Stimulated activated CD8-positive, alpha-beta memory T cell treated with anti-CD3 and anti-CD28 coated beads, Interleukin-7, amount 100 ng/mL, for 4 hours (primary cell): Measurements from ENCODE around the gene TSSC4.

ENCODE experiments used
- DNase-seq, 2 donors: peaks; one replicate each; pipeline ENCODE4 v3.0.0-alpha.2; 2020; ENCODE audit warnings: low read depth in 2 of 2

Gene TSSC4

GRCh38 chr11:2369320-2369719 is 31.2 kb upstream of the TSSC4 start:
- no peak for DNase-seq

DNA sequence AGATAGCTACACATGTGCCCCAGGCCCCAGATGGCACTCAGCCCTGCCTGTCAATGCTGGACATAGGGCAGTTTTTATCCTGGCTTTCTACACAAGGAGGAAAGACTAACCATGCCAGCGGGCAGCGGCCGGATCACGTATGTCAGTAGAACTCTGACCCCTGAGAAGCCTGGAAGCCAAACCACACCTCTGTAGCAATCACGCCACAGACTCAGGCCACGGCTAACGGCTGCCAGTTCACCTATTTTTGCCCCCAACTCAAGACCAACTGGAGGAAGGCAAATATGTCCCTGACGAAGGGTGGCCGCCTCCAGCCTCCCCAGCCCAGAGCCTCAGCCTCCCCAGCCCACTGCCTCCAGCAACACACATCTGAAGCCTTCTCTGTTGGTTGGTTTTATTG is 30.7 kb upstream of the TSSC4 start:
- no peak for DNase-seq

DNA sequence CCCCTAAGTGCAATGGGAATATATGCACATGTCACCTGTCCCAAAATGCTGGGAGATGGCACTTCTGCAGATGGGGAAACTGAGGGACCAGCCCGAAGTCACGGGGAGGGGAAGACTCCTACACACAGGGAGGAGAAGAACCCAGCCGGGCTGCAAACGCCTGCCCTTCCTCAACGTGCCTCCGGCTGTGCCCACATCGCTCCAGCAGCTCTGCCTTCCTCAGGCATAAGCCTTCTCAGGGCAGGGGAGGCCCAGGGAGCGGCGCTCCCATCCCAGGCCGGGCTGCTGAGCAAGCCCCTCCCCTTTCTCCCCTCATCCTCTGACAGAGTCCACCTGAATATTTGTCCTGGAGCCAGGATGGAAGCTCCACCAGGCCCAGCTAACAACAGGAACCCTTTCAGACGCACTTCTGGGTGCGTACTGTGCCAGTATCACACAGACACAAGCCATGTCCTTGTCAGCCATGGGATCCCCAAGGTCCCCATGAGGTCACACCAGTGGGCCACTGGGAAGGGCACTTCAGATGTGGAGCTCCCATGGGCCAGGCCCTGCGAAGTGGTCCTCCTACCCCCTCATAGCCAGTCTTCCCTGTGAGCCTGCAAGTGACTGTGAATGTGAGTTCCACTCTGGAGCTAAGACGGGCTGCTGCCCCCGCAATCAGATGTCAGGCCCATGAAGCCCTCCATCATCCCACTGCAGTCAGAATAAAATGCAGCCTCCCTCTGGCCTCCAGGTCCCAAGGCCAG is 25.9 kb upstream of the TSSC4 start:
- DNase-seq, result no peak

- DNase-seq, result no peak
These were observed 25.2 kb upstream of the TSSC4 start for GRCh38 chr11:2375341-2375853.

- DNase-seq, result no peak
These were observed 24.5 kb upstream of the TSSC4 start for GRCh38 chr11:2375964-2376551.

DNA sequence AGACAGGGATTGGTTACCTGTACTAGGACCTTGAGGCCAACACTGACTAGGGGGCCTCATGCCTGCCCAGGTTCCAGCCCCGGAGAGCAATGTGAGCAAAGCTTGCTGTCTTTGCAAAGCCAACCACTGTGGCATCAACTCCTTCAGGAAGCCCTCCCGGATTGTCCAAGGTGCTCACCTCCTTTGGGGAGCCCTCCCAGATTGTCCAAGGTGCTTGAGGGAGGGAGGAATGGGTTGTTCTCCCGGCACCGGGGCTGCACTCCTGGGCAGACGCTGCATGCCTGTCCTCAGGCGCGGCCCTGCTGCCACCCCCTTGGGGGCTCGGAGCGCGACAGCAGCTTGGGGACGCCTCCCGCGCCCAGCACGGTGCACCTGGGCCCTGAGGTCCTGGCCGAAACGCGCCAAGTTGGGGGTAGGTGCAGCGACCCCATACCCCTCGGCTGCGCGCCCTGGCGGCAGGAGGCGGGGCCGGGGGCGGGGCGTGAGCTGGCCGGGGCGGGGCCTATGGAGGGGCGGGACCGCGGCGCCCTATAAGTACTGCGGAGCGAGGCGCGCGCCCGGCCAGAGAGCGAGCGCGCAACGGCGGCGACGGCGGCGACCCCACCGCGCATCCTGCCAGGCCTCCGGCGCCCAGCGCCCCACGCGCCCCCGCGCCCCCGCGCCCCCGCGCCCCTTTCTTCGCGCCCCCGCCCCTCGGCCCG is 23.6 kb upstream of the TSSC4 start, which contains the start of gene CD81:
Gene CD81, plus strand, starts transcription at position 560 of the 701 bp plus-strand sequence. CDS start 240 bp downstream, outside the sequence.
- peak in 1 of 2 donors; percentile 59 for DNase-seq

GRCh38 chr11:2377511-2378443 is 22.8 kb upstream of the TSSC4 start:
- peak; percentile 31 to 58 for DNase-seq

GRCh38 chr11:2378527-2379210 is 21.9 kb upstream of the TSSC4 start:
- DNase-seq, result no peak

DNA sequence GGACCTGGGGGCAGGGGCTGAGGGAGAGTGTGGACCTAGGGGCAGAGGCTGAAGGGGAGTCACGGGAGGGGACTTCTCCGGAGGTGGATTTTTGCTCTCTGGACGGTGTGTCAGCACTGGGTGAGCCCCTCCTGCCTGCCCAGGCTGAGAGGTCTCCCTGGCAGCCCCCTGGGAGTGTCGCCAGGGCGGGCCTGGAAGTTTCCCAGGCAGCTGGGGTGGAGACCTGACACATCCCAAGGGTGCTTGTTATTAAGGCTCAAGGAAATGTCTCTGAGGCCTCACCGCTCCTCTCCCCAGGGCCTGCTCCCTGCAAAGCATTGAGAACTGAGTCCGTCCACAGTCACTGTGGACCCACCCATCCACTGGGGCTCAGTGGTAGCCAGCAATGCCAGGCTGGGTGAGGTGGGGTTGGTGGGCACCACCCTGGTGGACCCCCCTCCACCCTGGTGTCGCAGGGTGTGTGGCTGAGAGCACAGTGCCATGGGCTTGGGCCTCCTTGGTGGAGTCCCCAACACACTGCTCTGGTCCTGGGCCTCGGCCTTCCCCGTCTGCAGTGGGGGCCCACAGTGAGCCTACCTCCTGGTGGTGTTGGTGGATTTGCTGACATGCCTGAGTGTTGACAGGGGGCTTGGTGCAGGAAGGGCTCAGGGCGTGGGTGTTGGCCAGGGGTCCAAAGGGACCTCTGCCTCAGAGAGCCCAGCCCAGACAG is 20.9 kb upstream of the TSSC4 start:
- no peak for DNase-seq

DNA sequence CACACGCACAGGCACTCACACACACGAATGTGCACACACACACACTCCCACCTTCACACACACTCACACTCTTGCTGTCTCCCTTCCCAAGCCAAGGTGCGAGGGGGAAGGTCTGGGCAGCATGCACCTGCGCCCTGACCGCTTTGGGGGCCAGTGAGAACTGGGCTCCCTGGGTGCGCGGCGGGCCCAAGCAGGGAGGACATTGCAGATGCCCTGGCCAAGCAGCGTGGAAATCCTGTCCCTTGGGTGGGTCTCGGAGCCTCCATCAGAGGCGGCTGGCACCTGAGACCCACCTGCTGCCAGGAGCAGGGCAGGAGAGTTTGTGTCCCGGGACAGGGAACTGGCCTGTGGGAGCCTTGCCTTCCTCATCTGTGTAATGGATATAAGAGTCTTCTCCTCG is 20.2 kb upstream of the TSSC4 start:
- DNase-seq, result no peak

GRCh38 chr11:2380807-2381350 is 19.7 kb upstream of the TSSC4 start:
- no peak for DNase-seq

DNA sequence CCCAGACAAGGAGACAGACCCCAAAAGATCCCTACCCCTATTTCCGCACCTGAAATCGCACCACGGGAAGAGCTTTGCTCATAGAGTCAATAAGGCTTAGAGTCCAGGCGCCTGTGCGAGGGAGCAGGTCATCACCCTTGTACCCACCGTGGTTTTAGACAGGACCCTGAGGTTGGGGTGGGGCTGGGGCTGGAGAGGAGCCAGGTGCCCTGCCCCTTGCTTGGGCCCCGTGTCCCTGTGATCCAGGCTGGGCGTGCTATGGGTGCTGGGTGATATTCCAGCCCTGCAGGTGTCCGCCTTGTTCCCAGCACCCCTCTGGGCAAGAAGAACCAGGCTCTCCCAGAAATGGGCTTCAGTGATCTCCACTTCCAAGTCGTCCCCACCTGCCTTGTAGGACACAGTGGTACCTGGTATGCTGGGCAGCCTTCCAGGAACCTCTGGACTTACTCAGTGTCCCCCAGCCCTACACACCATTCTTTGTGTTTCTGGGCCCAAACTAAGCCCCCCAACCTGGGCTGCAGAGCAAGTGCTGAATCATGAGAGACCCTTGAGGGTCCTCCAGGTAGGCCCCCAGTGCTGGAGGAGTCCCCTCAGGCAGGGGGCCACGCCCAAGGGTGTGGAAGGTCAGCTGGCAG is 18.9 kb upstream of the TSSC4 start:
- no peak for DNase-seq

DNA sequence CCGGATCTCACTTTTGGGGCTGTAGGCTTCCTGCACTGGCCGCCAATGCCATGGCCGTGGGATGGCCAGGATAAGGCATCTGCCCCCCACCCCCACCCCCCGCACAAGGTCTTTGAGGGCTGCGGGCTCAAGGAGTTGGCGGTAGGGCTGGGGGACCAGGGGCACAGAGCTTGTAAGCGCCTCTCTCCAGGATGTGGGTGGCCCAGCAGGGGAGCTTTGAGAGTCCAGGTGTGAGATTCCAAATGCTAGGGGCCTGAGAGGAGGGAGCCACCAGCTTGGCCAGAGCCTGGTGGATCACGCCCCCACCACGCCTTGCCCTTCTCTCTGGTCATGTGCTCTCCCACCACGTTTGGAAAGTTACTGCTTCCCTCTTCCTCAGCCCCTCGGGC is 18.4 kb upstream of the TSSC4 start:
- no peak for DNase-seq

DNA sequence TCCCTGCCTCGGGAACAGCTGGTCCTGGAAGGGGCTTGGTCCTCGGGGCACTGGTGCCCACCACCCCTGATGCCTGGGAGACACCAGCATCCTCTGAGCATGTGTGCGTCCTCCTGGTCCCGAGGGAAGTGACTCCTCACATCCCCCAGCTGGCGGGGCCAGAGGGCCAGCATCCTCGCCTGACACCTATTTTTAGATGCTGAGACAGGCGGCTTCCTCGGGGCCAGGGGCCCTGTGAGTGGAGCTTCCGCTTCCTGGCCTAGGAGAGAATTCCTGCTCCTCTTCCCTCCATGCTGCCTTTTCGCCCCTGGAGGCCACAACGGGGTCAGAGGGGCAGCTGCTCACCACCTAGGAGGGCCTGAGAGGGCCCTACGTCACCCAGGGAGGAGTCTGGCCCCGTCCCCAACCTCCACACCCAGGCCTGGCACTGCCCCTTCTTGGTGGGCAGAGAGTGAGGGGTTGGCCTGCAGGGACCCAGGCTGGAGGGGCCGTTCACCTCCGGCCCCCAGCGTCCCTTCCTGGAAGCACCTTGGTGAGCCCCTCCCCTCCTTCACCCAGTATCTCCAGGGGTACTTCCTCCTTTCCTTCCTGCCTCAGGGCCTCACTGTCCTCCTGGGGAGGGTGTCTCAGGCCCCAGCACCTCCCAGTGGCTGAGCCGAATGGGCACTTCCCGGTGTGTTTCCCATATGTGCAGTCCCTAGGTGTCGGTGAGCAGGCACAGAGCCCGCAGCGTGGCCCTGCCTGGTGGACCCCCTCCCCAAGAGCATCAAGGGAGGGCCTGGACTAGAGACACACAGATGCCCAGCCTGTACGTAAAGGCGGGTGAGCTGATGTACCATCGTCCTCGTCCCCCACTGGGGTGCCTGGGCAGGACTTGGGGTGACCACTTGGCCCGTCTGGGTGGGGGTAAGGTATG is 17.4 kb upstream of the TSSC4 start:
- DNase-seq, result no peak

GRCh38 chr11:2383852-2384804 is 16.4 kb upstream of the TSSC4 start:
- no peak for DNase-seq

DNA sequence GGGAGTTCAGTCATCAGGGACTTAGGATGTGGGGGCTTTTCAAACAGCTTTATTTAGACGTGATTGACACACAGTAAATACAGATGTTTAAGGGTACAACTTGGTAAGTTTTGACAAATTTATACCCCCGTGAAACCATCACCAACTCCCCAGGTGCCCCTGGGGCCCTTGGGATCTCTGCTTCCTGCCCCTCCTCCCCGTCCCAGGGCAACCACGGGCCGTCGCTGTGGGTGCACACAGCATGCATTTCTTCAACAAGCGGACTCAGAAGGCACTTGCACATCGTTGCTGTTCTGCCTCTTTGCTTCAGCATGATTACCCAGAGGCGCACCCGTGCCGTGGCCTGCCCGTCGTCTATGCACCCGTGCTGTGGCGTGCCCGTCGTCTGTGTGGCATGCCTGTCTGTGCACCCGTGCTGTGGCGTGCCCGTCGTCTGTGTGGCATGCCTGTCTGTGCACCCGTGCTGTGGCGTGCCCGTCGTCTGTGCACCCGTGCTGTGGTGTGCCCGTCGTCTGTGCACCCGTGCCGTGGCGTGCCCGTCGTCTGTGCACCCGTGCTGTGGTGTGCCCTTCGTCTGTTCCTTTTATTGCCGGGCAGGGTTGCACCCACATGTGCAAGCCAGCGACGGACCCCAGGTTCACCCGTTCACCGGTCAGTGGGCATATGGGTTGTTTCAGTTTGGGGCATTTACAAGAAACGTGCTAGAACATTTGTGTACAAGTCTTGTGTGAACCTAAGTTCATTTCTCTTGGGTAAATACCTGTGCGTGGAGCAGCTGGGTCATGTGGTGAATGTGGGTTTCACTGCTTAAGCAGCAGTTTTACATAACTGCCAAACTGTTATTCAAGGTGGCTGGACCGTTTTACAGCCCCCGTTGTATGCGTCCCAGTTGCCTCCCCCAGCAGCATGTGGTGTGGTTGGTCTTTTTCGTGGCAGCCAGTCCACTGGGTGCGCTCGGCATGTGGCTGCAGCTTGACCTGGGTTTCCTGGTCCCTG is 15.1 kb upstream of the TSSC4 start:
- no peak for DNase-seq
